ENCODE data around the gene GAMT. TPM values are rescaled to one million over a fixed set of nuclear protein-coding genes. Genes with fewer than 3 reads are reported as not detected.

Gene GAMT
- total RNA-seq (10 to 100 TPM; 11.0 to 13.0 TPM), total RNA-seq (0.61 to 27.1 (median 7.6) reads per million in 172 experiments)
- polyA plus RNA-seq (2013, experiment 1 of 2) = 12.5 TPM
- 17.8 TPM for polyA plus RNA-seq (2013, experiment 2 of 2)

DNA sequence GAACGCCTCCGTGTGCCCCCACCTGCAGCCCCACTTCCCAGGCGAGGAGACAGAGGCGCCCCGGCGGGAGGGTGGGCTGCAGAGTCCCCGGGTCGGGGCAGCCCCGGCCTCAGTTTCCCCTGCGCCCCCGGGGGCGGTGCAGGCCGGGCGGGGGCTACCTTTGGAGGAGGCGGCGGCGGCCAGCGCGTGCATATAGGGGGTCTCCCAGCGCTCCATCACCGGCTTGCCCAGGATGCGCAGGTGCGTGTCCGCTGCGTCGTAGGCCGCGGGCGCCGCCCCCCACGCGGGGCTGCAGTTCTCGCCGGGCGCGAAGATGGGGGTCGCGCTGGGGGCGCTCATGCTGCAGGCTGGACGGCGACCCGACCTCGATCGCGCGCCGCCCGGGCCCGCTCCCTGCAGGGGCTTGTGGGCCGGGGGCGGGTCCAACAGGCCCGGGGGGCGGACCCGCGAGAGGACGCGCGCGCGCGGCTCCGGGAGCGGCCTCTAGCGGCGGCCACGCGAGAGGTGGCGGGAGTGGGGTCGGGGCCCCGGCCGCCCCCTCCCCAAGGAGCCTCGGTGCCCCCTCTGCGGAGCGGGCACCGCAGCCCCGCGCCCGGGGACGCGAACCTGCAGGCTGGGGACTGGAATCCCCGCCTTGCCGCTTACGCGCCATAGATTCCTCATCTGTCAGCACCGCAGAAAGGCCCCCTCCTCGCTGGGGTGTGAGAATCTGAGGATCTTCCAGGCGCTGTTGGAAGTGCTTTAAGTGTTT lies at the start of gene GAMT:
GAMT (minus strand) TSS at position 405 of the 751 bp plus-strand sequence; CDS start at position 339, 66 bp downstream.
- POLR2A ChIA-PET = interaction anchor here (1.5 kb wide), 1 partner anchor 126 kb away, joined by 5 read pairs; the partner anchor contains the start of gene FAM174C
- H3K36me3 ChIP-seq (ENCODE audit: insufficient read depth, low read length) = no peaks in the 10 kb centered on the region
- no peaks in the 10 kb centered on the region for H3K27me3 Mint-ChIP-seq
- CTCF ChIA-PET = no interaction called here
- peaks cover 39% of the 10 kb centered on the region for H3K4me1 ChIP-seq (ENCODE audit: insufficient read depth, low read length)
- no peaks in the 10 kb centered on the region for H3K9me3 Mint-ChIP-seq
- ATAC-seq (ENCODE audit: poor library complexity) = peak; percentile 86
- H3K9me3 ChIP-seq (ENCODE audit: control insufficient read depth in 1 of 2, insufficient read depth in 1 of 2, low read length in 2 of 2) = no peaks in the 10 kb centered on the region
- no peaks in the 10 kb centered on the region for H3K36me3 Mint-ChIP-seq (ENCODE audit: low read depth)
- intact Hi-C loops (cut with DNase I, micrococcal nuclease) = loop anchor here (1.0 to 10.0 kb wide), 4 partner anchors 48 to 863 kb away; partner anchors contain the start of genes FAM174C (in 1 of the 2) and TCF3 (in 1 of the 2)
- DNase-seq = peak in 13 of 14 experiments; percentile 20 to 82 (median 60)
- H3K27me3 ChIP-seq (ENCODE audit: control insufficient read depth in 1 of 2, insufficient read depth in 2 of 2, low read length in 2 of 2) = peaks cover 0 to 11% of the 10 kb centered on the region in 2 experiments
- H3K27ac ChIP-seq (ENCODE audit: low read depth in 1 of 2, low read length in 2 of 2) = no peak within 1 kb of the TSS
- peak within 1 kb of the TSS; percentile 87 for H3K4me3 Mint-ChIP-seq
- no peak within 1 kb of the TSS for H3K27ac Mint-ChIP-seq
- peaks cover 7% of the 10 kb centered on the region for H3K4me1 Mint-ChIP-seq (ENCODE audit: low read depth)
- H3K4me3 ChIP-seq (ENCODE audit: low read length) = peak within 1 kb of the TSS; percentile 52
- peak; percentile 63 for TF ChIP-seq CTCF (IDR thresholded peaks at IDR 0.05)

- ChIA-PET CTCF (no interaction called here), POLR2A (no interaction called here)
- Histone ChIP-seq H3K4me3 (ENCODE audit: low read length) (no peak within 1 kb of the TSS), H3K27me3 (ENCODE audit: control insufficient read depth in 1 of 2, insufficient read depth in 2 of 2, low read length in 2 of 2) (peaks cover 61 to 87% of the 10 kb centered on the region in 2 experiments), H3K27ac (ENCODE audit: low read depth in 1 of 2, low read length in 2 of 2) (no peak within 1 kb of the TSS), H3K9me3 (ENCODE audit: control insufficient read depth in 1 of 2, insufficient read depth in 1 of 2, low read length in 2 of 2) (peaks cover 0 to 46% of the 10 kb centered on the region in 2 experiments), H3K36me3 (ENCODE audit: insufficient read depth, low read length) (no peaks in the 10 kb centered on the region), H3K4me1 (ENCODE audit: insufficient read depth, low read length) (peaks cover 42% of the 10 kb centered on the region)
- ATAC-seq (ENCODE audit: poor library complexity) (peak; percentile 34), DNase-seq (peak in 3 of 14 experiments; percentile 25 to 54 (median 30))
- Mint-ChIP-seq H3K4me1 (ENCODE audit: low read depth) (peaks cover 20% of the 10 kb centered on the region), H3K4me3 (peak within 1 kb of the TSS; percentile 1), H3K36me3 (ENCODE audit: low read depth) (no peaks in the 10 kb centered on the region), H3K27me3 (peaks cover 64% of the 10 kb centered on the region), H3K9me3 (no peaks in the 10 kb centered on the region), H3K27ac (no peak within 1 kb of the TSS)
- intact Hi-C loops (cut with DNase I, micrococcal nuclease) = no loop called here
- TF ChIP-seq CTCF (IDR thresholded peaks at IDR 0.05) = no peak
Observed at GRCh38 chr19:1449467-1450442, 48.4 kb upstream of the GAMT start, which contains the start of gene APC2. Gene APC2, plus strand, starts transcription at chr19:1450121. Its CDS starts 2,881 bp downstream, at chr19:1453002.

DNA sequence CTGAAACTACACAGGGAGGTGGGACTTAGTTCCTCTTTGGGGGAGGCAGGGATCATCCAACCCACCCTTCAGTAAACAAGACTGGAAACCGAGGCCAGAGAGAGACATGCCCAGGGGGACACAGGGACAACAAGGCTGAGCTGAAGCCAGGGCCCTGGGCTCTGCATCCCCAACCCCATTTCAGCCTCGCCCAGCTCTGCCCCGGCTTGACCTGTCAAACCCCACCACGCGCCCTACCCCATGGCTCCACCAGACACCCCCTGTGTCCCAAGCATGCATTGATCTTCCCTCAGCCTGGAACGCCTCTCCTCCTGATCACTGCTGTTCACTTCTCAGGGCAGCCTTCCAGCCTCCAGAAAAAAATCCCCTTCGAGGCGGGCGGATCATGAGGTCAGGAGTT lies 46.6 kb upstream of the GAMT start:
- TF ChIP-seq CTCF (IDR thresholded peaks at IDR 0.05) = no peak
- Histone ChIP-seq H3K27ac (ENCODE audit: low read depth in 1 of 2, low read length in 2 of 2) (no peak overlapping the region), H3K27me3 (ENCODE audit: control insufficient read depth in 1 of 2, insufficient read depth in 2 of 2, low read length in 2 of 2) (peaks cover 55 to 70% of the 10 kb centered on the region in 2 experiments), H3K4me3 (ENCODE audit: low read length) (no peak overlapping the region), H3K9me3 (ENCODE audit: control insufficient read depth in 1 of 2, insufficient read depth in 1 of 2, low read length in 2 of 2) (peaks cover 0 to 37% of the 10 kb centered on the region in 2 experiments), H3K4me1 (ENCODE audit: insufficient read depth, low read length) (peaks cover 41% of the 10 kb centered on the region), H3K36me3 (ENCODE audit: insufficient read depth, low read length) (no peaks in the 10 kb centered on the region)
- no peaks in the 10 kb centered on the region for H3K9me3 Mint-ChIP-seq
- H3K36me3 Mint-ChIP-seq (ENCODE audit: low read depth) = no peaks in the 10 kb centered on the region
- ChIA-PET CTCF (no interaction called here), POLR2A (interaction anchor here (1.2 kb wide), 1 partner anchor 21 kb away, joined by 4 read pairs; no protein-coding TSS in a partner anchor)
- intact Hi-C loops (cut with DNase I, micrococcal nuclease) = no loop called here
- ATAC-seq (ENCODE audit: poor library complexity) = no peak
- no peak overlapping the region for H3K27ac Mint-ChIP-seq
- H3K4me1 Mint-ChIP-seq (ENCODE audit: low read depth) = peaks cover 14% of the 10 kb centered on the region
- peak overlapping the region; percentile 58 for H3K4me3 Mint-ChIP-seq
- no peak for DNase-seq
- H3K27me3 Mint-ChIP-seq = peaks cover 51% of the 10 kb centered on the region

Measured in CD4-positive, alpha-beta T cell (primary cell).